SK-N-MC (cell line): ENCODE results near the gene SMTNL1.

Experiments used
- DNase-seq: peaks from one replicate; pipeline ENCODE4 v3.0.0-alpha.2; 2011; ENCODE audit warnings: low read depth, low spot score
- H3K27ac ChIP-seq: fragments of 200-600 bp; sonication (generic); 2 replicates; pipeline ENCODE4 v1.5.1; 2016; ENCODE audit warnings: mixed run types
- H3K36me3 ChIP-seq: fragments of 200-600 bp; sonication (generic); 2 replicates; pipeline ENCODE4 v1.6.1; 2017; ENCODE audit warnings: antibody characterized with exemption, low read length, mixed read lengths; ENCODE audit not compliant: insufficient read depth
- H3K4me3 ChIP-seq: fragments of 200-600 bp; sonication (generic); 2 replicates; pipeline ENCODE4 v1.5.1; 2016
- H3K9ac ChIP-seq: fragments of 200-600 bp; sonication (generic); 2 replicates; pipeline ENCODE4 v1.8.0; 2017; ENCODE audit warnings: mixed run types, mixed read lengths; ENCODE audit not compliant: insufficient read length
- H3K9me3 ChIP-seq: fragments of 200-600 bp; sonication (generic); 2 replicates; pipeline ENCODE4 v1.6.1; 2017; ENCODE audit warnings: low read depth, mild to moderate bottlenecking, antibody characterized with exemption, low read length, moderate library complexity, mixed read lengths
- EZH2 ChIP-seq: fragments of 200-600 bp; sonication (generic); IDR thresholded peaks from one replicate; pipeline ENCODE4 v1.6.1; 2017; ENCODE audit warnings: antibody characterized with exemption
- FOXP2 ChIP-seq: optimal IDR thresholded peaks from 2 replicates; pipeline ENCODE3; 2011; ENCODE audit warnings: mild to moderate bottlenecking, moderate library complexity; ENCODE audit not compliant: insufficient read depth; ENCODE audit errors: extremely low read length, control extremely low read depth
- POLR2AphosphoS5 ChIP-seq: IDR thresholded peaks from 2 replicates; pipeline ENCODE4 v1.6.1; 2012; ENCODE audit warnings: mild to moderate bottlenecking, low read depth, low read length, borderline replicate concordance

SMTNL1 gene

DNA sequence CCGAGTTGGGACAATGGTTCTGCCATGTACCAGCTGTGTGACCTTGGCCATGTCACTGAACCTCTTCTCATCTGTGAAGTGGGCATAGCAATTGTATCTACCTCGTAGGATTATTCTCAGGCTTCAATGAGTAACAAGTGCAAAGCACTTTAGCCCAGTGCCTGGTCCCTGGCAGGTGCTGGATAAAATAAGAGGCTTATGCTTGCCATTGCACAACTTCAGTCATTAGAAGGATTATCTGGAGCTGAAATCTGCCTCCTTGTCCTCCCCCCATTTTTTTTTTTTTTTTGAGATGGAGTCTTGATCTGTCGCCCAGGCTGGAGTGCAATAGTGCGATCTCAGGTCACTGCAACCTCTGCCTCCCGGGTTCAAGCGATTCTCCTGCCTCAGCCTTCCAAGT lies 7.2 kb downstream of the SMTNL1 start:
- Histone ChIP-seq H3K4me3 (no peak overlapping the region), H3K9me3 (no peaks in the 10 kb centered on the region), H3K9ac (no peak overlapping the region), H3K27ac (no peak overlapping the region), H3K36me3 (no peaks in the 10 kb centered on the region)
- no peak for DNase-seq
- TF ChIP-seq FOXP2 (no peak), EZH2 (no peak)

DNA sequence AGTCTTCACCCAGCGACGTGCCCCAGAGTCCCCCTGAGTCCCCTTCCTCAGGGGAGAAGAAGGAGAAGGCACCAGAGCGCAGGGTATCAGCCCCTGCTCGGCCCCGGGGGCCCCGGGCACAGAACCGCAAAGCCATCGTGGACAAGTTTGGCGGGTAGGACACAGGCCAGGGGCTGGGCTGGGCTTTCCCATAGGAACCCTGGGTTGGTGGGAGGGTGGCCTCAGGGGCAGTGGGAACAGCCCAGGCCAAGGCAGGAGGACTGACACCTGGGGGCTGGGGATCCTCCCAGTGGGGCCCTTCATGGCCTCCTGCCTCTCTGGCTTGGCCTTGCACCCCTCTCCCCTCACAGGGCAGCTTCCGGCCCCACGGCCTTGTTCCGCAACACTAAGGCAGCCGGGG lies 8.5 kb downstream of the SMTNL1 start:
- Histone ChIP-seq H3K4me3 (no peak overlapping the region), H3K9me3 (no peaks in the 10 kb centered on the region), H3K27ac (no peak overlapping the region), H3K36me3 (no peaks in the 10 kb centered on the region), H3K9ac (no peak overlapping the region)
- TF ChIP-seq POLR2AphosphoS5 (no peak), EZH2 (no peak), FOXP2 (no peak)
- DNase-seq = no peak

DNA sequence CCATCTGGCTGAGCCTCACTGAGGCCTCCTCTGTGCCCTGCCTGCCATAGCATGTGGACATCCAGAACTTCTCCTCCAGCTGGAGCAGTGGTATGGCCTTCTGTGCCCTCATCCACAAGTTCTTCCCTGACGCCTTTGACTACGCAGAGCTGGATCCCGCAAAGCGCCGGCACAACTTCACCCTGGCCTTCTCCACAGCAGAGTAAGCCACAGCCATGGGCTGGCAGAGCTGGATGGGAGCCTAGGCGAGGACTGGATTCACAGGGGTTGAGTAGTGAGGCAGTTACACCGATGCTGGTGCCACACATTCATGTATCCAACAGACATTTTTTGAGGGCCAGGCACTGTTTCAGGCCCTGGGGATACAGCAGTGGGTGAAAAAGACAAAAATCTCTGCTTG lies 9.1 kb downstream of the SMTNL1 start:
- H3K9me3 ChIP-seq = no peaks in the 10 kb centered on the region
- DNase-seq = no peak
- H3K4me3 ChIP-seq = no peak overlapping the region
- no peak overlapping the region for H3K27ac ChIP-seq
- H3K9ac ChIP-seq = no peak overlapping the region
- H3K36me3 ChIP-seq = no peaks in the 10 kb centered on the region
- TF ChIP-seq POLR2AphosphoS5 (no peak), EZH2 (no peak), FOXP2 (no peak)

DNA sequence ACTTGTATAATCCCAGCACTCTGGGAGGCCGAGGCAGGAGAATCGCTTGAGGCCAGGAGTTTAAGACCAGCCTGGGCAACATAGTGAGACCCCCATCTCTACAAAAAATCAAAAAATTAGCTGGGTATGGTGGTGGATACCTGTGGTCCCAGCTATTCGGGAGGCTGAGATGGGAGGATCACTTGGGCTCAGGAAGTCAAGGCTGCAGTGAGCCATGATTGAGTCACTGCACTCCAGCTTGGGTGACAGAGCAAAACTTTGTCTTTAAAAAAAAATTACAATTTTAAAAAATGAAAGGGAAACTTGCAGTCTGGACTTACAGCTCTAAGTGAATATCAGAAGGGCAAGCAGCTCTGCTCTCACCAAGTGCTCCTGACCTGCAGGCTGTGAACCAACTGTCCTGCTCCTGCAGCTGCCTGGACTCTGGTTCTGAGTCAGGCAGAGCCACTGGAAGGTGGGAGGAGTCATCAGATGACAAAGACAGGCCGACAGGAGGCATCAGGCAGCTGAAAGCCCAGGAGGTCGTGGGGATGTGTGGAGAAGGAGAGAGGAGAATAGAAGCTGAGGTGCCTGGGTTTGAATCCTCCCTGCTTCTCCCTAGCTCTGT lies 9.6 kb downstream of the SMTNL1 start:
- no peak for TF ChIP-seq POLR2AphosphoS5
- no peak for TF ChIP-seq EZH2
- TF ChIP-seq FOXP2 = no peak
- no peak for DNase-seq
- no peaks in the 10 kb centered on the region for H3K36me3 ChIP-seq
- no peak overlapping the region for H3K9ac ChIP-seq
- H3K27ac ChIP-seq = no peak overlapping the region
- H3K9me3 ChIP-seq = no peaks in the 10 kb centered on the region
- H3K4me3 ChIP-seq = no peak overlapping the region

DNA sequence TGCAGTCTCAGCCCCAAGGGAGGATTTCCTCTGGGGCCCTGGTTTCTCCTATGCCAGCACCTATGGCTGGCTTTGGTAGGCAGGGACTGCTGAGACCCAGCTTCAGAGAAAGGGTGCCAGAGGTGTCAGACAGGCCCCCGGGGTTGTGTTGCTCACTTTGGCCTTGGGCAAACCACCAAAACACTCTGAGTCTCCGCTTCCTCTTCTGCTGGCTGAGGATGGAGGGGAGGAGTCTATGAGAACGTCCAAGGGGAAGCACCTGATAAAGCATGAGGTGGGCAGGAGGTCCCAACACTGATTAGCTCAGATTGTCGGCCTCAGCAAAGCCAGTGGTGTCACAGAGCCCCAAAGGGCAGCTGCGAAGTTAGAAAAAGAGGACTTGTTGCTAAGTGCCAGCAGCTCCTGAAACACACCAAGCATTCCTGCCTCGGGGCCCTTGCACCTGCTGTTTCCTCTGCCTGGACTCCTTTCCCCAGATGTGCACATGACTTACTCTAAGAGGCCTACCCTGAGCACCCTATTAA lies 10.5 kb downstream of the SMTNL1 start:
- no peak for DNase-seq
- Histone ChIP-seq H3K9me3 (no peaks in the 10 kb centered on the region), H3K36me3 (no peaks in the 10 kb centered on the region), H3K9ac (no peak overlapping the region), H3K27ac (no peak overlapping the region), H3K4me3 (no peak overlapping the region)
- TF ChIP-seq POLR2AphosphoS5 (no peak), EZH2 (no peak), FOXP2 (no peak)

DNA sequence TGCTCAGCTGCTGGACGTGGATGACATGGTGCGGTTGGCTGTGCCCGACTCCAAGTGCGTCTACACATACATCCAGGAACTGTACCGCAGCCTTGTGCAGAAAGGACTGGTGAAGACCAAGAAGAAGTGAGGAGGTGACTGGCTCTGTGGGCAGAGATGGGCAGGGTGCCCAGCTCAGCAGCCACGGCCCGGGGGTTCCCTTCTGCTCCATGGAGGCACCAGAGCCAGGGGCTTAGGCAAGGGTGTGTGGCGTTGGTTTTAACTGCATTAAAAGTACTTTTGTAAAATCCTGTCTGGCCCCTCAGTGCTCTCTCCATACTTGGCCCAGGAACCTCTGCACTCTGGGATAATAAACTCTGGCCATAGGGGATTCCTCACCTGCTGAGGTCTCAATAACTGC lies 12.6 kb downstream of the SMTNL1 start:
- TF ChIP-seq POLR2AphosphoS5 (no peak), EZH2 (no peak), FOXP2 (no peak)
- H3K36me3 ChIP-seq = no peaks in the 10 kb centered on the region

DNA sequence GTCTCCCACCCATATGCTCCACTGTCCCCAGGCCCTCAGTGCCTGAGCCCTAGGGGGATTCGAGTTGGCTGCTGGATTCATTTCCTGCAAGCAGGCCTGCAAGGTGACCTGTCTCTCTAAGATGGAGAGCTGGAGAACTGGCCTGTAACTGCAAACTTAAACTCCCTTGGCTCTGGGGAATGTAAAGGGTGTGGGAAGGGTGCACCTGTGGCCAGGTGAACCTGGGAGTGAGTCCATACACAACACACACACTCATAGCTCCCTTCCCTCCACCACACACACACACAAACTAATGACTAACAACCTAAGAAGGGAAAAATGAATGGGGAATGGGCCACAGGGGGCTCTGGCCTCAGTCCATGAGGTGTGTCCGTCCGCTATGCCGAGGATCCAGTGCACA lies 14.5 kb downstream of the SMTNL1 start:
- DNase-seq = no peak
- H3K4me3 ChIP-seq = no peak overlapping the region
- H3K36me3 ChIP-seq = no peaks in the 10 kb centered on the region
- H3K9me3 ChIP-seq = no peaks in the 10 kb centered on the region
- H3K27ac ChIP-seq = no peak overlapping the region
- TF ChIP-seq POLR2AphosphoS5 (no peak), FOXP2 (no peak), EZH2 (no peak)
- H3K9ac ChIP-seq = no peak overlapping the region

More for the DNA sequence above, 12.6 kb downstream of the SMTNL1 start:
- Histone ChIP-seq H3K9me3 (no peaks in the 10 kb centered on the region), H3K27ac (no peak overlapping the region), H3K9ac (no peak overlapping the region), H3K4me3 (no peak overlapping the region)
- no peak for DNase-seq

DNA sequence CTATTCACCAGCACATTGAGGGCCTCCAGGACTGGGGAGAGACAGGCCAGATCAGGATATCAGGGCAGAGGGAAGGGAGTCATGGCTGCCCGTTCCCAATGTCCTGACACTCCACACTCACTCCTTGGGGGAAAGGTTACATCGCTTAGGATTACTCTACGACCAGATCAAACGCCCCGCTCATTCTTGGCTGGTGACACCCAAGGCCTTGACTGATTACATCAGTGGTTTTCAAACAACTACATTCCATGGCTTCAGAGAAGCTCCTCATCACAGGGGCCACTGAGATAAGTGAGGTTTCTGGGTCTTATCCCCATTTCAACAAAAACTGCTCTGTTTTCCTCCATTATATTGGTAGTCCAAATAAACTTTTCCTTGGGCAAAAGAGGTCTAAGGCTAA lies 15.1 kb downstream of the SMTNL1 start:
- H3K4me3 ChIP-seq = no peak overlapping the region
- TF ChIP-seq FOXP2 (no peak), EZH2 (no peak), POLR2AphosphoS5 (no peak)
- H3K27ac ChIP-seq = no peak overlapping the region
- H3K36me3 ChIP-seq = no peaks in the 10 kb centered on the region
- H3K9me3 ChIP-seq = no peaks in the 10 kb centered on the region
- DNase-seq = no peak
- H3K9ac ChIP-seq = no peak overlapping the region

DNA sequence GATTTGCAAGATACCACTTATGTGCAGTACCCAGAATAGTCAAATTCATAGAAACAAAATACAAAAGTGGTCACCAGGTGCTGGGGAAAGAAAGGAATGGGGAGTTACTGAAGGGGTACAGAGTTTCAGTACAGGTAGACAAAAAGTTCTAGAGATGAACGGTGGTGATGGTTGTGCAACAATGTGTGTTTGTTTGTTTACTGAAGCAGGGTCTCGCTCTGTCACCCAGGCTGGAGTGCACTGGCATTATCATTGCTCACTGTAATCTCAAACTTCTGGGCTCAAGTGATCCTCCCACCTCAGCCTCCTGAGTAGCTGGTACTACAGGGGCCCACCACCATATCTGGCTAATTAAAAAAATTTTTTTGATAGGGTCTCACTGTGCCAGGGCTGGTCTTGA lies 18.0 kb downstream of the SMTNL1 start:
- no peaks in the 10 kb centered on the region for H3K36me3 ChIP-seq
- no peak overlapping the region for H3K4me3 ChIP-seq
- no peaks in the 10 kb centered on the region for H3K9me3 ChIP-seq
- H3K9ac ChIP-seq = no peak overlapping the region
- TF ChIP-seq POLR2AphosphoS5 (no peak), EZH2 (no peak), FOXP2 (no peak)
- DNase-seq = no peak
- no peak overlapping the region for H3K27ac ChIP-seq
